NCI-H345 treated with DMSO at 0.1 percent for 48 hours (cell line): ENCODE data around the gene WWTR1.

Experiments used
- DNase-seq: peaks from one replicate; lab custom pipeline; 2025; ENCODE audit not compliant: unreplicated experiment; lab: John Stamatoyannopoulos, UW

The WWTR1 gene

GRCh38 chr3:149596134-149596770 lies 61.6 kb downstream of the WWTR1 start:
- DNase-seq = no peak

- no peak for DNase-seq
Observed at GRCh38 chr3:149593418-149594160, 64.2 kb downstream of the WWTR1 start.

DNA sequence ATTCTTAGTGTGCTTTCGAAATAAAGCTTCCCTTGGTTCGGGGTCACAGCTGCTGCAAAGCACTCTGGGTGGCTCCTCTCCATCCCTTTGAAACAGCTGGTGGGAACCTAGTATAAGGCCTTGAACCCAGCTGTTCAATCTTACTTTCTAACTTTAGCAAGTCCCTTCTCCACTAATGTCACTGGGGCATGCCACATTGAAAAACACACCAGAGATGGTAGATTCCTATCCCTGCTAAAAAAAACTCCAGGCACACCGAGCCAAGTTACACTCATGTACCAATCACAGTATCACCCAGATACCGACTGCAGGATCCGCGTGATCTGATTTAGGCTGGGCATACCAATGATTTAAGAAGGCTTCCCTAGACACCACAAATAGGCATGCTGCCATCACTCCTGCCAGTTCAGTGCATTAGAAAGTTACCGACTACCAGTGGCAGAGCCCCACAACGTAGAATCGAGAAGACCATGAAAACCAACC lies 65.0 kb downstream of the WWTR1 start:
- no peak for DNase-seq

GRCh38 chr3:149590691-149591441 lies 67.0 kb downstream of the WWTR1 start:
- DNase-seq = no peak

DNA sequence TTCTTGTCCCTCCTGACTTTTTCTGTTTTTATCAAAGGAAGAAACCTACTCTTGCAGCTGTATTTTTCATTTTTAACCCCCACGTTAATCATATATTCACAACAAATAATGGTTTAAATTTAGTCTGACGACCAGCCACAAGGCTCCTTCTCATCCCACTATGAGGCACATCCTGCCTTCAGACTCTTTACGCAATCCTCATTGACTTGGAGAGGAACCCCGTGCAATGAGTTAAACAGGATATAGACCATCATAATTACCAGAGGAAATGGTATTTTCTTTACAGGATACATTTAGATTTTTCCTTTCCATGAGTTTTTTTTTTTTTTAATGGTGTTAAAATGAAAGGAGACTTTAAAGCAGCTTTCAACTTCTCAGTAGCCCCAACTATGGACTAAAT lies 68.5 kb downstream of the WWTR1 start:
- DNase-seq = no peak

GRCh38 chr3:149588909-149589308 lies 68.9 kb downstream of the WWTR1 start:
- no peak for DNase-seq

GRCh38 chr3:149587383-149587782 lies 70.4 kb downstream of the WWTR1 start:
- no peak for DNase-seq

DNA sequence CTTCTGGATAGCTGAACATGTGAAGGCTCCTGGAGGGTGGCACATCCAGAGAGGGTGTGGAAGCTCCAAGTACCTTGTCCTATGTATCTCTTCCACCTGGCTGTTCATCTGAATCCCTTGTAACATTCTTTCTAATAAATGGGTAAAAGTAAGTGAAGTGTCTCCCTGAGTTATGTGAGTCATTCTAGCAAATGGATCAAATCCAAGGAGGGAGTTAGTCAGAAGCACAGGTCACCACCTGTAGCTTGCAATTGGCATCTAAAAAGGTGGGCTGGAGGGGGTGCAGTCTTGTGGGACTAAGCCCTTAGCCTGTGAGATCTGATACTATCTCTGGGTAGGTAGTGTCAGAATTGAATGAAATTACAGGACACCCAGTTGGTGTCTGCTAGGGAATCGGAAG lies 71.0 kb downstream of the WWTR1 start:
- DNase-seq = no peak

DNA sequence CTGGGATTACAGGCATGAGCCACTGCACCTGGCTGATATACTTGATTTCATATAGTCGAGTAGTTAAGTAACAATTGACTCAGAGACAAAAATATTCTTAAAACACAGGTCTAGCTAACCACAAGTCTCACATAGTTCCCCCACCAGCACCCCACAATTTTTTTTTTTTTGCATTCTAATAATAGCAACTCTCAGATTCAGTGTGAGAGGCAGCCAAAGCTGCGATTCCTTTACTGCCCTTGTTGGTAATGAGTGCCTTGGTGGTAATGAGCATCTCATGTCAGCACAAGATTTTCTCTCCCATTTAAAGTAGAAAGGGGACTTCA lies 72.5 kb downstream of the WWTR1 start:
- no peak for DNase-seq

- DNase-seq = no peak
Observed at GRCh38 chr3:149583921-149584635, 73.7 kb downstream of the WWTR1 start.

DNA sequence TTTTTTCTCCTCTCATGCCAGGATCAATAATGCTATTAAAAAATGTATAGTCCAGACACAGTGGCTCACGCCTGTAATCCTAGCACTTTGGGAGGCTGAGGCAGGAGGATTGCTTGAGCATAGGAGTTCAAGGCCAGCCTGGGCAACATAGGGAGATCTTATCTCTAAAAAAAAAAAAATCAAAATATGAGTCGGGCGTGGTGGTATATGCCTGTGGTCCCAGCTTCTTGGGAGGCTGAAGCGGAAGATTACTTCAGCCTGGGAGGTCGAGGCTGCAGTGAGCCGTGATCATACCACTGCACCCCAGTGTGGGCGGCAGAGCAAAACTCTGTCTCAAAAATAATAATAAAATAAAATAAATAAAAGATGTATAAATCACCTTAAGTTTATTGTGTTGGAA lies 75.4 kb downstream of the WWTR1 start:
- DNase-seq = no peak

- DNase-seq = no peak
Observed at GRCh38 chr3:149581681-149582370, 76.0 kb downstream of the WWTR1 start.

GRCh38 chr3:149581248-149581647 lies 76.6 kb downstream of the WWTR1 start:
- no peak for DNase-seq

- no peak for DNase-seq
Observed at GRCh38 chr3:149579838-149580542, 77.8 kb downstream of the WWTR1 start.

- DNase-seq = no peak
Observed at GRCh38 chr3:149579161-149579560, 78.7 kb downstream of the WWTR1 start.

DNA sequence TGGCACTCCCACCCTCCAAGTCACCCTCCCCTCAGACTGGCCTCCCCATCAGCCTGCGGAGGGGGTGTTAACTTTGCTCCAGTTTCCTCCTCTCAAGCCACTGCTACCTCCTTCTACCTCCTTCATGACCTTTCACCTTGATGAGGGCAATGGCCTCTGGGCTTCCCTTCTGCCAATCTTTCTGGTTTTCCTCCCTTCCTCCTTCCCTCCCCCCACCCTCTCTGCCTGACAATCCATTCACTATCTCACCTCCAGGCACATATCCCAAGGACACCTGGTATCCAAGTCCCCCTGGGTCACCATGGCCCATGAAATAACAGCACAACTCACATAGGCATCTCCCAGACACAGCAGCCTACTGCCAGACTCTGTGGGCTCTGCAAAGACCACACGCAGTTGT lies 80.0 kb downstream of the WWTR1 start:
- DNase-seq = no peak

- no peak for DNase-seq
Observed at GRCh38 chr3:149575961-149576564, 81.8 kb downstream of the WWTR1 start.

- DNase-seq = no peak
Observed at GRCh38 chr3:149575213-149575960, 82.4 kb downstream of the WWTR1 start.

- no peak for DNase-seq
Observed at GRCh38 chr3:149572796-149573414, 84.9 kb downstream of the WWTR1 start.
